SK-N-MC (cell line): ENCODE results near the gene PRMT7.

Experiments used
- DNase-seq: peaks from one replicate; pipeline ENCODE4 v3.0.0-alpha.2; 2011; ENCODE audit warnings: low read depth, low spot score
- H3K27ac ChIP-seq: fragments of 200-600 bp; sonication (generic); 2 replicates; pipeline ENCODE4 v1.5.1; 2016; ENCODE audit warnings: mixed run types
- H3K36me3 ChIP-seq: fragments of 200-600 bp; sonication (generic); 2 replicates; pipeline ENCODE4 v1.6.1; 2017; ENCODE audit warnings: antibody characterized with exemption, low read length, mixed read lengths; ENCODE audit not compliant: insufficient read depth
- H3K4me3 ChIP-seq: fragments of 200-600 bp; sonication (generic); 2 replicates; pipeline ENCODE4 v1.5.1; 2016
- H3K9ac ChIP-seq: fragments of 200-600 bp; sonication (generic); 2 replicates; pipeline ENCODE4 v1.8.0; 2017; ENCODE audit warnings: mixed run types, mixed read lengths; ENCODE audit not compliant: insufficient read length
- H3K9me3 ChIP-seq: fragments of 200-600 bp; sonication (generic); 2 replicates; pipeline ENCODE4 v1.6.1; 2017; ENCODE audit warnings: low read depth, mild to moderate bottlenecking, antibody characterized with exemption, low read length, moderate library complexity, mixed read lengths
- EZH2 ChIP-seq: fragments of 200-600 bp; sonication (generic); IDR thresholded peaks from one replicate; pipeline ENCODE4 v1.6.1; 2017; ENCODE audit warnings: antibody characterized with exemption
- FOXP2 ChIP-seq: optimal IDR thresholded peaks from 2 replicates; pipeline ENCODE3; 2011; ENCODE audit warnings: mild to moderate bottlenecking, moderate library complexity; ENCODE audit not compliant: insufficient read depth; ENCODE audit errors: extremely low read length, control extremely low read depth
- POLR2AphosphoS5 ChIP-seq: IDR thresholded peaks from 2 replicates; pipeline ENCODE4 v1.6.1; 2012; ENCODE audit warnings: mild to moderate bottlenecking, low read depth, low read length, borderline replicate concordance

The PRMT7 gene

DNA sequence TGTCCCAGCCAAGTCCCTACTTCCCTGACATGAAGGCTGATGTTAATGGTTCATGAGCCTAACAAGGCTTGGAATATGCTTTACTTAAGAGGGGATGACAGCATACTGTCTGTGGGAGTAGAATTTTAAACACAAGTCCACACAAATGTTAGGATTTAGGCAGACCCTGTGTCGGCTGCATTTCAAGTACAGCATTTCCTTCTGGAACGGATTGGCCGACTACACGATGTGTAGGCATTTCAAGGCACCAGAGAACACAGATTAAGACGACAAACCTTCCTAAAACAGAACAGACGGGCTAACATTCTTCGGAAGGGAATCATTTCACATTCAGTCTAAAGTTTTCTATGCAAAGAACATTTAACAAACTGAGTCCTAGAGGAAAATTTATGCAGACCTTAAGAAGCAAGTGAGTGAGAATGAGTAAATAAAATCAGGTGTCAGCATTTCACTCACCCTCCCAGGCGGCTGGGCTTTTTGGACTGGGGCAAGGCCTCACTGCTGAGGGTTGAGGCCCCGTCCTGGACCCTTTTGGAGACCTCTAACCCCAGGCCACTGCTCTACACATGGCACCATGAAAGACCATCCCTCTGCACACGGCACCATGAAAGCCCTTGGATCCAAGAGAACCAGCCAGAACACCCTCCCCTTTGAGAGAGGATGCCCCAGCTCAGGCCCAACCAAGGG lies 70.0 kb downstream of the PRMT7 start:
- DNase-seq, result no peak
- TF ChIP-seq EZH2 (no peak), FOXP2 (no peak), POLR2AphosphoS5 (no peak)
- Histone ChIP-seq H3K9me3 (no peaks in the 10 kb centered on the region), H3K36me3 (no peaks in the 10 kb centered on the region), H3K4me3 (no peak overlapping the region), H3K27ac (no peak overlapping the region), H3K9ac (no peak overlapping the region)

GRCh38 chr16:68381363-68381724 lies 70.5 kb downstream of the PRMT7 start:
- Histone ChIP-seq H3K4me3 (no peak overlapping the region), H3K27ac (no peak overlapping the region), H3K9me3 (no peaks in the 10 kb centered on the region), H3K9ac (no peak overlapping the region), H3K36me3 (no peaks in the 10 kb centered on the region)
- no peak for DNase-seq
- TF ChIP-seq FOXP2 (no peak), EZH2 (no peak), POLR2AphosphoS5 (no peak)

- H3K27ac ChIP-seq, result no peak overlapping the region
- no peak overlapping the region for H3K4me3 ChIP-seq
- TF ChIP-seq EZH2, result no peak
- no peak for TF ChIP-seq FOXP2
- no peak for TF ChIP-seq POLR2AphosphoS5
- no peaks in the 10 kb centered on the region for H3K9me3 ChIP-seq
- DNase-seq, result no peak
- H3K36me3 ChIP-seq, result no peaks in the 10 kb centered on the region
- H3K9ac ChIP-seq, result no peak overlapping the region
Observed at GRCh38 chr16:68382296-68382718, 71.5 kb downstream of the PRMT7 start.

GRCh38 chr16:68383858-68384257 lies 73.0 kb downstream of the PRMT7 start:
- DNase-seq, result no peak
- Histone ChIP-seq H3K9me3 (no peaks in the 10 kb centered on the region), H3K9ac (no peak overlapping the region), H3K36me3 (no peaks in the 10 kb centered on the region), H3K4me3 (no peak overlapping the region), H3K27ac (no peak overlapping the region)
- TF ChIP-seq FOXP2 (no peak), POLR2AphosphoS5 (no peak), EZH2 (no peak)

DNA sequence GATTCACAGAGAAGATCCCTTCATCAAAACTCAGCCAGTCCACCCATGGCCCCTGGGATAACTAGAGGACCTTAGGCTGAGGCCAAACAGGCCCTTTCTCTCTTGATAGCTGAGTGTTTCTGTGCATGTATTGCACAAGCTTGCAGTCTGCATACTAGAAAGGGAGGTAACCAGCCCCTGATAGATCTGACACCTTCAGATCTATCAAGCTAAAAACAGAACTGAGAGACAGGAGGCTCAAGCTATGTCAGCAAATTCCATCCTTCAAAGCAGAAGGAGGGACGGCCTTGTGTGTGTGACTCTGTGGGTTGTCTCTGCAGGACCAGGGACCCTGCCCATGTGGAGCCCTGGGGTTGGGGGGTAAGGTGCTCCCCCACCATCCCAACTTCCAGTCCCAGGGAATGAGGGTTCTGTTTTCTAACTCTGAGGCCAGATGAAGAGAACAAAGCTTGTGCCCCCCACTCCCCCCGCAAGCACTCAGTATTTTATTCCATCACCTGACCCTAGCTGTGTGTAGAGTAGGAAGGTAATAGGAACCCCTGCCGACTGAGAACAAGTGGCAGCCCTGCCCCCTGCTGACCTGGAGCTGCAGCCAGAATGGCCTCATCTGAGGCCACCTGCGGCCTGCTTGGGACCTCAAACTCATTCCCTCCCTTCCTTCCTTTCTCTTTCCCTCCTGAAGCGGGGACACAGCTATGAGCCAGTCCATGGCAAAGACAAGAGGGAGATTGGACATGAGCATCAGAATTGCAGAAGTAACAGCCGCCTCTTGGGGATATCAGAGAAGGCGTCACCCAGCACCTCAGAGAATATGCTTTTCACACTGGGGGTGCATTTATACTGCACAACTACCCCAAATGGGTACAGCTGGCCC lies 73.7 kb downstream of the PRMT7 start:
- Histone ChIP-seq H3K36me3 (no peaks in the 10 kb centered on the region), H3K9ac (no peak overlapping the region), H3K9me3 (no peaks in the 10 kb centered on the region), H3K4me3 (no peak overlapping the region), H3K27ac (no peak overlapping the region)
- no peak for DNase-seq
- TF ChIP-seq POLR2AphosphoS5 (no peak), EZH2 (no peak), FOXP2 (no peak)

- no peak overlapping the region for H3K27ac ChIP-seq
- DNase-seq, result no peak
- H3K36me3 ChIP-seq, result no peaks in the 10 kb centered on the region
- no peak overlapping the region for H3K4me3 ChIP-seq
- no peak for TF ChIP-seq EZH2
- TF ChIP-seq POLR2AphosphoS5, result no peak
- TF ChIP-seq FOXP2, result no peak
- no peak overlapping the region for H3K9ac ChIP-seq
- H3K9me3 ChIP-seq, result no peaks in the 10 kb centered on the region
Observed at GRCh38 chr16:68385371-68385770, 74.6 kb downstream of the PRMT7 start.

DNA sequence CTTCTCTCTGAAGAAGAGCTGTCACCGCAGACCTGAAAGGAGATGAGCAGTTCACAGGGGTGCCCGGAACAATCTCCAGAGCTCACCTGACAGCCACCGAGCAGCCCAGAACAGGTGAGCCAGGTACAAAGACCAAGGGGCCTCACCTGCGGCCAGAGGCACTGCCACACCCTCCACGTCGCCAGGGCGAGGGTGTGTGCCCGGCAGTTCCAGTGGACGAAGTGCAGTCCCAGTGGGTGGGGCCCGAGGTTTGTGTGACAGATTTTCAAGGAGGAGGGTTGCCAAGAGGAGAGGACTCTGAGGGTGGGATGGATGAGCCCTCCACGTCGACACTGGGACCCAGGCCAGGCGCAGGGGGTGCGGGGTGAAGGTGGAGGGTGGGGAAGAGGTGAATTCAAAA lies 75.8 kb downstream of the PRMT7 start:
- Histone ChIP-seq H3K9me3 (no peaks in the 10 kb centered on the region), H3K9ac (no peak overlapping the region), H3K27ac (no peak overlapping the region), H3K36me3 (no peaks in the 10 kb centered on the region), H3K4me3 (no peak overlapping the region)
- DNase-seq, result no peak
- TF ChIP-seq FOXP2, result no peak

DNA sequence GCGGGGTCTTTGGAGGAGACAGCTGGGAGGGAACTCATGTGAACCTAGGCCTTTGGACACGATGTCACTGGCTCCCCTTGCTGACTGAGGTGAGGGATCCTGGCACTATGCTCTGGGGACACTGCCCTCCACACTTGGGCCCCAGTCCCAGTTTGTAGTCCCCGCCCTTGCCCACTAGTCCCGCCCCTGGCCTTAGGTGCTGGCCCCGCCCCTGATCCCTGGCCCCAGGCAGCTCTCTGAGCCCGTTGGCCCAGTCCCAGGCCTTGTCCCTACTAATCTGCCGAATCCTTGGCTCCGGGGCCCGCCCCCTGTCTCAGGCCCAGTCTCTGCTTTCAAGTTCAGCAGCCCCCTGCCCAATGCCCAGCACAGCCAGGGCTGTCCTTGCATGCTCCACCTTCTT lies 76.5 kb downstream of the PRMT7 start:
- no peak for DNase-seq
- TF ChIP-seq EZH2 (no peak), POLR2AphosphoS5 (no peak), FOXP2 (no peak)
- no peaks in the 10 kb centered on the region for H3K36me3 ChIP-seq

More for the DNA sequence above, 76.5 kb downstream of the PRMT7 start:
- H3K27ac ChIP-seq, result no peak overlapping the region
- no peaks in the 10 kb centered on the region for H3K9me3 ChIP-seq
- H3K9ac ChIP-seq, result no peak overlapping the region
- no peak overlapping the region for H3K4me3 ChIP-seq
